ENCODE results near the gene COMMD6.

COMMD6 gene
- 38.6 to 94.6 (median 48.4) reads per million in 3 donors for total RNA-seq

GRCh38 chr13:75537401-75538365 is at the start of gene COMMD6:
Gene COMMD6 (minus strand): TSS chr13:75537841. CDS start chr13:75537805, 36 bp downstream.
- no peaks in the 10 kb centered on the region for H3K36me3 ChIP-seq (ENCODE audit: control insufficient read depth, insufficient read depth, low read length)
- peak within 1 kb of the TSS; percentile 75 for H3K27ac ChIP-seq (ENCODE audit: insufficient read depth, low read length, poor library complexity, severe bottlenecking)
- H3K9me3 ChIP-seq (ENCODE audit: control insufficient read depth, low read length), result no peaks in the 10 kb centered on the region
- DNase-seq, result peak; percentile 26 to 54 (median 48)
- H3K27me3 ChIP-seq (replicated peaks; ENCODE audit: control insufficient read depth, insufficient read depth, low read length, poor library complexity, severe bottlenecking), result no peaks in the 10 kb centered on the region
- peak within 1 kb of the TSS; percentile 88 for H3K4me3 ChIP-seq (ENCODE audit: insufficient read depth, low read depth, low read length, poor library complexity, severe bottlenecking)
- peaks cover 19% of the 10 kb centered on the region for H3K4me1 ChIP-seq (ENCODE audit: control insufficient read depth, insufficient read depth, low read length, poor library complexity, severe bottlenecking)

DNA sequence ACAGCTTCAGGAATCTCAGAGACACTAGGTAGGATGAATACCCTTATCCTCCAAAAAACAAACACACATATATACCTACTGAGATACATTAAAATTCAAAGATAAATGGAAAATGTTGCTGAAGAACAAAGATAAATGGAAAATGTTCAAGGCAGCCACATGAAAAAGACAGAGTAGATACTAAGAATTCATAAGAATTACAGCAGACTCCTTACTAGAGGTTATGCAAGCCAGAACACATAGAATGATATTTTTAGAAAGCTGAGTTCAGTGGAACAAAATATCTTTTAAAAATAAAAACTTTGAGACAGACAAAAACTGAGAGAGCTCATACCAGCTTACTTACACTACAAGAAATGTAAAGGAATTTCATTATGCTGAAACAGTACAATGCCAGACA is 47.5 kb upstream of the COMMD6 start:
- peaks cover 7% of the 10 kb centered on the region for H3K36me3 ChIP-seq (ENCODE audit: control insufficient read depth, insufficient read depth, low read length)
- no peak for DNase-seq
- no peaks in the 10 kb centered on the region for H3K4me1 ChIP-seq (ENCODE audit: control insufficient read depth, insufficient read depth, low read length, poor library complexity, severe bottlenecking)
- H3K27ac ChIP-seq (ENCODE audit: insufficient read depth, low read length, poor library complexity, severe bottlenecking), result no peak overlapping the region
- H3K4me3 ChIP-seq (ENCODE audit: insufficient read depth, low read depth, low read length, poor library complexity, severe bottlenecking), result no peak overlapping the region
- H3K9me3 ChIP-seq (ENCODE audit: control insufficient read depth, low read length), result no peaks in the 10 kb centered on the region
- H3K27me3 ChIP-seq (replicated peaks; ENCODE audit: control insufficient read depth, insufficient read depth, low read length, poor library complexity, severe bottlenecking), result no peaks in the 10 kb centered on the region

DNA sequence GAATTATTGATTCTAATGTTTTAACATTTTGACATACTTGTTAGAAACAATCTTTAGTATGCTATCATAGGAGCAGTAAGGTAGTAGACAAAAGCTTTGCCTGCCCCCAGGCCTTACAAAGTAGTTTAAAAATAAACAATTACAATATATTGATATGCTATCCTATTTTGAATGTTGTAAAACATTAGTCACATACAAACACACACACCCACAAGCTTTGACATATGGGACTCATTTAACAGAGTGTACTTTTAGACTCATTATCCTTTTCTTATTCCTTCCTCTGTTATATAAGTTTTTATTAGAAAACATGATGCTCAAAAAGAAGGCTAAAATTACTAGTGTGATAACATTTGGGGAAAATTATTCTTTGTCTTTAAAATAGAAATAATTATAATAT is 45.5 kb upstream of the COMMD6 start:
- H3K9me3 ChIP-seq (ENCODE audit: control insufficient read depth, low read length), result no peaks in the 10 kb centered on the region
- H3K4me1 ChIP-seq (ENCODE audit: control insufficient read depth, insufficient read depth, low read length, poor library complexity, severe bottlenecking), result no peaks in the 10 kb centered on the region
- no peaks in the 10 kb centered on the region for H3K27me3 ChIP-seq (replicated peaks; ENCODE audit: control insufficient read depth, insufficient read depth, low read length, poor library complexity, severe bottlenecking)
- peaks cover 7% of the 10 kb centered on the region for H3K36me3 ChIP-seq (ENCODE audit: control insufficient read depth, insufficient read depth, low read length)
- DNase-seq, result no peak
- H3K4me3 ChIP-seq (ENCODE audit: insufficient read depth, low read depth, low read length, poor library complexity, severe bottlenecking), result no peak overlapping the region
- no peak overlapping the region for H3K27ac ChIP-seq (ENCODE audit: insufficient read depth, low read length, poor library complexity, severe bottlenecking)

DNA sequence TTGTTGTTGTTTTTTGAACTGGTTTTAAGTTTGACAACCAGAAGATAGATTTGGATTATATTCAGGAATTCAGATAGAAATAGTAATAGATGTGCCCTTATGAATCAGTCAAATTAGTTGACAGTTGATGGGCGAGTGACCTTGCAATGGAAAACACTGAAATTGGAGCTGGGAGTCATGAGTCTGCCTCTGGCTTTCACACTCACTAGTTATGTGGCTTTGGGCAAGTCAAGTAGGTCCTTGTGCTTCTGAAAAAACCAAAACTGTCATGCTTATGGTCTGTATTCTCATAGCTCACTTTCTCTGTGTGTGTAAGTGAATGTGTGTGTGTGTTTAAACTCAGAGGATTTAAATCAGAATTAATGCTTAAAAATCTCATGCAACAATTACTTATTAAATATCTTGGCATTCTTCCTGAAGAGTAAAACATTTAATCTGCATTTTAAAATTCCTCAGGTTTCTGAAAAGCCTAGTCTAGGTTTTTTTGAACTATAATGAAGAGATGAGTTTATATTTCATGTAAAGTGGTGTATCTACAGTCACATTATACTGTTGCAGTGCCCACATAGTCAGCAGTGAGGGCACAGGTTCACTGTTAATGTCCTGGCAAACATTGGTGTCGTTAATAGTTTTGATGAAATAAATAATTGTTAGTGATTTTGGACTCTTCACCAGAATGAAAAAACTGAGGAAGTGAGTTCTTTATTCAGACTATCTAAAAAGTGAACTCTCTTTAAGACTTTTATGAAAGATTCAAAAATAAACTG is 44.4 kb upstream of the COMMD6 start:
- DNase-seq, result no peak
- no peaks in the 10 kb centered on the region for H3K9me3 ChIP-seq (ENCODE audit: control insufficient read depth, low read length)
- no peak overlapping the region for H3K4me3 ChIP-seq (ENCODE audit: insufficient read depth, low read depth, low read length, poor library complexity, severe bottlenecking)
- H3K4me1 ChIP-seq (ENCODE audit: control insufficient read depth, insufficient read depth, low read length, poor library complexity, severe bottlenecking), result no peaks in the 10 kb centered on the region
- H3K36me3 ChIP-seq (ENCODE audit: control insufficient read depth, insufficient read depth, low read length), result peaks cover 7% of the 10 kb centered on the region
- no peaks in the 10 kb centered on the region for H3K27me3 ChIP-seq (replicated peaks; ENCODE audit: control insufficient read depth, insufficient read depth, low read length, poor library complexity, severe bottlenecking)
- no peak overlapping the region for H3K27ac ChIP-seq (ENCODE audit: insufficient read depth, low read length, poor library complexity, severe bottlenecking)

- peaks cover 7% of the 10 kb centered on the region for H3K36me3 ChIP-seq (ENCODE audit: control insufficient read depth, insufficient read depth, low read length)
- H3K9me3 ChIP-seq (ENCODE audit: control insufficient read depth, low read length), result no peaks in the 10 kb centered on the region
- H3K27ac ChIP-seq (ENCODE audit: insufficient read depth, low read length, poor library complexity, severe bottlenecking), result no peak overlapping the region
- no peaks in the 10 kb centered on the region for H3K4me1 ChIP-seq (ENCODE audit: control insufficient read depth, insufficient read depth, low read length, poor library complexity, severe bottlenecking)
- no peak for DNase-seq
- H3K4me3 ChIP-seq (ENCODE audit: insufficient read depth, low read depth, low read length, poor library complexity, severe bottlenecking), result no peak overlapping the region
- no peaks in the 10 kb centered on the region for H3K27me3 ChIP-seq (replicated peaks; ENCODE audit: control insufficient read depth, insufficient read depth, low read length, poor library complexity, severe bottlenecking)
Measured at GRCh38 chr13:75579529-75579928, 41.9 kb upstream of the COMMD6 start.

DNA sequence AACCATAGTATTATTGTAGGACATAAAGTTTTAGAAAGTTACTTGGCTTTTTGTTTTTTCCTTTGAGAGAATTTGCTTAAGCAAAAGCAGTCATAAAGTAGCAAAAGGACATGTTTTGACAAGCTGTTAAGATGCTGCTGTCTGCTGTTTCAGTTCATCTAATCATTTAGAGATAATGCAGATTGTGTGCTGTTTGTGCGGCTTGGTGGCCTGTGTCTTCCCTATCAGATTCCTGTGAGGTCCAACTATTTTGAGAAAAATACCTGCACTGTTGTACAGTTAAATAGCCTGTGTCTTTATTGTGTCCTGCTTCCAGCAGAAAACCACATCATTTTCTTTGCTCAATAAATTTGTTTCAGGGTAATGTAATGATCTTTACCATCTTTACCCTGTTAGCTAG is 31.9 kb upstream of the COMMD6 start:
- Histone ChIP-seq H3K4me3 (ENCODE audit: insufficient read depth, low read depth, low read length, poor library complexity, severe bottlenecking) (no peak overlapping the region), H3K9me3 (ENCODE audit: control insufficient read depth, low read length) (no peaks in the 10 kb centered on the region), H3K4me1 (ENCODE audit: control insufficient read depth, insufficient read depth, low read length, poor library complexity, severe bottlenecking) (no peaks in the 10 kb centered on the region), H3K27ac (ENCODE audit: insufficient read depth, low read length, poor library complexity, severe bottlenecking) (no peak overlapping the region), H3K27me3 (replicated peaks; ENCODE audit: control insufficient read depth, insufficient read depth, low read length, poor library complexity, severe bottlenecking) (no peaks in the 10 kb centered on the region), H3K36me3 (ENCODE audit: control insufficient read depth, insufficient read depth, low read length) (peaks cover 43% of the 10 kb centered on the region)
- no peak for DNase-seq

DNA sequence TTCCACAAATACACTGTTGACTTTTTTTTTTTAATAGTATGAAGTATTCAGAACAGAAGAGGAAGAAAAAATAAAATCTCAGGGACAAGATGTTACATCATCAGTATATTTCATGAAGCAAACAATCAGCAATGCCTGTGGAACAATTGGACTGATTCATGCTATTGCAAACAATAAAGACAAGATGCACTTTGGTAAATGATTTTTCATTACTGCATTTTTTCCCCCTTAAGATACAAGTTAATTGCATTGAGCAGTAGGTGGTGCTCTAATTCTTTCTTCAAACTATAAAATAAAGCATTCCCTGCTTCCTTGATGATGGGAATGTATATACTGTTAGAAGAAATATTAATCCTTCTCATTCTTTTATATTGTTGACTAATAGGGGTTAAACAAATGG is 29.0 kb upstream of the COMMD6 start:
- Histone ChIP-seq H3K36me3 (ENCODE audit: control insufficient read depth, insufficient read depth, low read length) (peaks cover 32% of the 10 kb centered on the region), H3K27ac (ENCODE audit: insufficient read depth, low read length, poor library complexity, severe bottlenecking) (no peak overlapping the region), H3K9me3 (ENCODE audit: control insufficient read depth, low read length) (no peaks in the 10 kb centered on the region), H3K27me3 (replicated peaks; ENCODE audit: control insufficient read depth, insufficient read depth, low read length, poor library complexity, severe bottlenecking) (no peaks in the 10 kb centered on the region), H3K4me1 (ENCODE audit: control insufficient read depth, insufficient read depth, low read length, poor library complexity, severe bottlenecking) (no peaks in the 10 kb centered on the region), H3K4me3 (ENCODE audit: insufficient read depth, low read depth, low read length, poor library complexity, severe bottlenecking) (no peak overlapping the region)
- DNase-seq, result no peak

DNA sequence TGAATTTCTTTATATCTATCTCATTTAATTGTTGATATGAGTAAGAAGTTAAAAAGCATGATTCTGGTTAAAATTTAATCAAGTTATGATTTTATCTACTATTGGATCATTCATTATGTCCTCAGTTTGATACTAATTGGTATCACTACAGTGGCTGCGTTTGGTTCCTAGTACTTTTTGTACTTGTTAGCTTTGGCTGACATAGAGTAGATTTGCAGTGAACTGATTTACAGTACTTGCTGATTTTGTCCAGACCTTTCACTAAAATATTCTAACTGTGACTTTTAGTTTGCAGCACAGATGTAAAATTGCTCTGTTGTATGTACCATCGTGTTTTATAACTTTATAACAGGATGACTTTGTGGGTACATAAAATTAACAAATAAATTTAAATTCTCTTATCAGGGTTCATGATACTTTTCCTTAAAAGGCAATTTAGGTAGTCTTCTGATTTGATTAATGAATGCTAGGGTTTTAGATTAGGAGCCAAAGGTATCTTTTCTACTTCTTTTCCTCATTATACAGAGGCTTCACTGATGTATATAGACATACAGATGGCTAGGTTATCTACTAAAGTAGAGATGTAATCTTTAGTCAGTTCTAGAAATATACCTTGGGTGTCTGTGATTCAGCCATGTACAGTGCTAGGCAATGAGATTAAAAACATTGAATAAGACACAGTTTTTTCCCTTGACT is 20.7 kb upstream of the COMMD6 start:
- Histone ChIP-seq H3K9me3 (ENCODE audit: control insufficient read depth, low read length) (no peaks in the 10 kb centered on the region), H3K4me3 (ENCODE audit: insufficient read depth, low read depth, low read length, poor library complexity, severe bottlenecking) (no peak overlapping the region), H3K27me3 (replicated peaks; ENCODE audit: control insufficient read depth, insufficient read depth, low read length, poor library complexity, severe bottlenecking) (no peaks in the 10 kb centered on the region), H3K4me1 (ENCODE audit: control insufficient read depth, insufficient read depth, low read length, poor library complexity, severe bottlenecking) (peaks cover 6% of the 10 kb centered on the region), H3K36me3 (ENCODE audit: control insufficient read depth, insufficient read depth, low read length) (peaks cover 4% of the 10 kb centered on the region), H3K27ac (ENCODE audit: insufficient read depth, low read length, poor library complexity, severe bottlenecking) (no peak overlapping the region)
- DNase-seq, result no peak

DNA sequence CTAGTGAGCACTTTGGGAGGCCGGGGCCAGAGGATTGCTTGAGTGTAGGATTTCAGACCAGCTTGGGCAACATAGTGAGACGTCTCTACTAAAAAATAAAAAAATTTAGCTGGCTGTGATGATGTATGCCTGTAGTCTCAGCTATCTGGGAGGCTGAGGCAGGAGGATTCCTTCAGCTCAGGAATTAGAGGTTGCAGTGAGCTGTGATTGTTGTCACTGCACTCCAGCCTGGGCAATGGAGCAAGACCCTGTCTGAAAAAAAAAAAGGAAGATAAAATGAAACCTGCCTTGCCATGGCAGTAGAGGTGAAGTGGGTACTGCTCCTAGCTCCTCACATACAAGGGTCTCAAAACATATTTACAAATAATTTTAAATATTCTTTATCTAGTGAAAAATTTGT is 19.3 kb upstream of the COMMD6 start:
- Histone ChIP-seq H3K4me1 (ENCODE audit: control insufficient read depth, insufficient read depth, low read length, poor library complexity, severe bottlenecking) (peaks cover 6% of the 10 kb centered on the region), H3K36me3 (ENCODE audit: control insufficient read depth, insufficient read depth, low read length) (peaks cover 4% of the 10 kb centered on the region), H3K27ac (ENCODE audit: insufficient read depth, low read length, poor library complexity, severe bottlenecking) (no peak overlapping the region), H3K27me3 (replicated peaks; ENCODE audit: control insufficient read depth, insufficient read depth, low read length, poor library complexity, severe bottlenecking) (no peaks in the 10 kb centered on the region), H3K9me3 (ENCODE audit: control insufficient read depth, low read length) (no peaks in the 10 kb centered on the region), H3K4me3 (ENCODE audit: insufficient read depth, low read depth, low read length, poor library complexity, severe bottlenecking) (no peak overlapping the region)
- DNase-seq, result no peak

Measured in effector memory CD4-positive, alpha-beta T cell (primary cell).